ENCODE measurements around the gene RRAS2.

DNA sequence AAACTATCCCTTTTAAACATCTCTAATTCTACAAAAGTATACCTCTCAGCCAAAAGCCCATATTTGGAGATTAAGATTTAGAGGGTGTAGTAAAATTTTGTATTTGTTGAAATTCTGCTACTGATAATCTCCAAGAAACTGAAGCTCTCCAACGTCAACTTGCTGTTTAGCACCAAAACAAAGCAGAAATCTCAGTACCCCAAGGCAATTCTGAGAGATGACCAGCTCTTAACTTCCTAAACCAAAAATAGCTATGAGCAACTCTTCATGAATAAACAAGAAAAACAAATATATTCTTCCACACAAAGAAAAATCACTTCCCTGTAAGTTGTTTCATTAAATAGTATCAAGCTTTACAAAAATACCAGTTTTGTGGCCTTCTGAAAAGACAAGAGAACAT, 13.3 kb downstream of the RRAS2 start:
- TF ChIP-seq, protein P1, sequence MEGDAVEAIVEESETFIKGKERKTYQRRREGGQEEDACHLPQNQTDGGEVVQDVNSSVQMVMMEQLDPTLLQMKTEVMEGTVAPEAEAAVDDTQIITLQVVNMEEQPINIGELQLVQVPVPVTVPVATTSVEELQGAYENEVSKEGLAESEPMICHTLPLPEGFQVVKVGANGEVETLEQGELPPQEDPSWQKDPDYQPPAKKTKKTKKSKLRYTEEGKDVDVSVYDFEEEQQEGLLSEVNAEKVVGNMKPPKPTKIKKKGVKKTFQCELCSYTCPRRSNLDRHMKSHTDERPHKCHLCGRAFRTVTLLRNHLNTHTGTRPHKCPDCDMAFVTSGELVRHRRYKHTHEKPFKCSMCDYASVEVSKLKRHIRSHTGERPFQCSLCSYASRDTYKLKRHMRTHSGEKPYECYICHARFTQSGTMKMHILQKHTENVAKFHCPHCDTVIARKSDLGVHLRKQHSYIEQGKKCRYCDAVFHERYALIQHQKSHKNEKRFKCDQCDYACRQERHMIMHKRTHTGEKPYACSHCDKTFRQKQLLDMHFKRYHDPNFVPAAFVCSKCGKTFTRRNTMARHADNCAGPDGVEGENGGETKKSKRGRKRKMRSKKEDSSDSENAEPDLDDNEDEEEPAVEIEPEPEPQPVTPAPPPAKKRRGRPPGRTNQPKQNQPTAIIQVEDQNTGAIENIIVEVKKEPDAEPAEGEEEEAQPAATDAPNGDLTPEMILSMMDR (conservative IDR thresholded peaks at IDR 0.05), result no peak
- TF ChIP-seq EZH2 (IDR thresholded peaks at IDR 0.05; ENCODE audit: low read depth), result no peak
